Prostate gland (tissue), 2 donors: ENCODE data around the gene NGFR.

ENCODE experiments used
- CTCF ChIP-seq, 4 experiments: fragments of 200-600 bp in 2 of 4; fragments of 450-650 bp in 2 of 4; sonication (generic) in 2 of 4; IDR thresholded peaks; 1 replicate in 3 of 4; 2 replicates in 1 of 4; pipeline ENCODE4 v1.5.1; 2016 to 2019; ENCODE audit warnings: antibody characterized with exemption in 4 of 4, mild to moderate bottlenecking in 2 of 4, moderate library complexity in 2 of 4
- POLR2A ChIP-seq: fragments of 450-650 bp; IDR thresholded peaks from one replicate; pipeline ENCODE4 v1.6.1; 2016; ENCODE audit warnings: antibody characterized with exemption, mild to moderate bottlenecking
- POLR2AphosphoS5 ChIP-seq: sonication (generic); formaldehyde crosslinking; IDR thresholded peaks from one replicate; pipeline ENCODE4 v1.6.1; 2017; ENCODE audit warnings: antibody characterized with exemption

GRCh38 chr17:49459401-49459984, 35.6 kb upstream of the NGFR start:
- TF ChIP-seq CTCF (IDR thresholded peaks at IDR 0.05) (no peak), POLR2AphosphoS5 (no peak), POLR2A (no peak)
